ENCODE measurements around the gene PON1.

The PON1 gene

DNA sequence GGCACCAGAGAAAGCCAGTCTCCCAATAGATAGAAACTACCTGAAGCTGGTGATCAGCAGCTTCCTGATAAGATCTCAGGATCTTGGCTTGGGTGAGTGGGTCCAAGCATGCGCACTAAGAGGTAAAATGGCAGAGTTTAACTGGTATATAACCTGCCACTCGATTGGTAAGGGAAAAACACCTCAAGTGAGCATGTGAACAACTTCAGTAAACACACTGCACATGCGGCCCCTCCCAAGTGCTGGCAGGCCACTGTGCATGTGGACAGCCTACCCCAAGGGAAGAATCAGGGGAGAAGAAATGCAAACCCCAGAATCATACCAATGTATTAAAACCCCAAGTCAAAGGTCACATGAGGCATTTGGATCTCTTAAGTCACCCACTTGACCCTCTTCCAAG is 17.7 kb upstream of the PON1 start:
- Histone ChIP-seq H4K20me1 (ENCODE audit: insufficient read depth, low read length) (no peaks in the 10 kb centered on the region), H3K4me2 (ENCODE audit: insufficient read depth, low read length) (no peak overlapping the region), H3K9ac (ENCODE audit: low read depth, low read length) (no peak overlapping the region), H3K27me3 (ENCODE audit: insufficient read depth, low read length, poor library complexity) (no peaks in the 10 kb centered on the region), H3K4me3 (ENCODE audit: low read depth in 1 of 2, low read length in 2 of 2) (no peak overlapping the region), H3K36me3 (ENCODE audit: insufficient read depth, low read length) (no peaks in the 10 kb centered on the region), H3K4me1 (ENCODE audit: insufficient read depth, low read length) (no peaks in the 10 kb centered on the region), H3K9me3 (ENCODE audit: insufficient read depth, low read length, severe bottlenecking) (no peaks in the 10 kb centered on the region), H3K79me2 (ENCODE audit: insufficient read depth, low read length) (no peaks in the 10 kb centered on the region), H3K27ac (ENCODE audit: low read length) (no peak overlapping the region), H2AFZ (ENCODE audit: low read depth, low read length) (no peak overlapping the region)
- ATAC-seq (ENCODE audit: insufficient read depth, low read depth) = no peak
- no peak for TF ChIP-seq EZH2 (IDR thresholded peaks at IDR 0.05; ENCODE audit: borderline replicate concordance, low read depth, low read length, severe bottlenecking)
- TF ChIP-seq, protein P1, sequence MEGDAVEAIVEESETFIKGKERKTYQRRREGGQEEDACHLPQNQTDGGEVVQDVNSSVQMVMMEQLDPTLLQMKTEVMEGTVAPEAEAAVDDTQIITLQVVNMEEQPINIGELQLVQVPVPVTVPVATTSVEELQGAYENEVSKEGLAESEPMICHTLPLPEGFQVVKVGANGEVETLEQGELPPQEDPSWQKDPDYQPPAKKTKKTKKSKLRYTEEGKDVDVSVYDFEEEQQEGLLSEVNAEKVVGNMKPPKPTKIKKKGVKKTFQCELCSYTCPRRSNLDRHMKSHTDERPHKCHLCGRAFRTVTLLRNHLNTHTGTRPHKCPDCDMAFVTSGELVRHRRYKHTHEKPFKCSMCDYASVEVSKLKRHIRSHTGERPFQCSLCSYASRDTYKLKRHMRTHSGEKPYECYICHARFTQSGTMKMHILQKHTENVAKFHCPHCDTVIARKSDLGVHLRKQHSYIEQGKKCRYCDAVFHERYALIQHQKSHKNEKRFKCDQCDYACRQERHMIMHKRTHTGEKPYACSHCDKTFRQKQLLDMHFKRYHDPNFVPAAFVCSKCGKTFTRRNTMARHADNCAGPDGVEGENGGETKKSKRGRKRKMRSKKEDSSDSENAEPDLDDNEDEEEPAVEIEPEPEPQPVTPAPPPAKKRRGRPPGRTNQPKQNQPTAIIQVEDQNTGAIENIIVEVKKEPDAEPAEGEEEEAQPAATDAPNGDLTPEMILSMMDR (IDR thresholded peaks at IDR 0.05; ENCODE audit: borderline replicate concordance, extremely low read depth, low read length, poor library complexity, severe bottlenecking) = no peak
- no peak for DNase-seq

- Histone ChIP-seq H3K27ac (ENCODE audit: low read length) (no peak overlapping the region), H3K36me3 (ENCODE audit: insufficient read depth, low read length) (no peaks in the 10 kb centered on the region), H3K9ac (ENCODE audit: low read depth, low read length) (no peak overlapping the region), H2AFZ (ENCODE audit: low read depth, low read length) (no peak overlapping the region), H3K4me1 (ENCODE audit: insufficient read depth, low read length) (no peaks in the 10 kb centered on the region), H3K27me3 (ENCODE audit: insufficient read depth, low read length, poor library complexity) (no peaks in the 10 kb centered on the region), H3K4me3 (ENCODE audit: low read depth in 1 of 2, low read length in 2 of 2) (no peak overlapping the region), H3K79me2 (ENCODE audit: insufficient read depth, low read length) (no peaks in the 10 kb centered on the region), H3K9me3 (ENCODE audit: insufficient read depth, low read length, severe bottlenecking) (no peaks in the 10 kb centered on the region), H3K4me2 (ENCODE audit: insufficient read depth, low read length) (no peak overlapping the region), H4K20me1 (ENCODE audit: insufficient read depth, low read length) (no peaks in the 10 kb centered on the region)
- no peak for ATAC-seq (ENCODE audit: insufficient read depth, low read depth)
- TF ChIP-seq EZH2 (IDR thresholded peaks at IDR 0.05; ENCODE audit: borderline replicate concordance, low read depth, low read length, severe bottlenecking) = no peak
- TF ChIP-seq, protein P1 (IDR thresholded peaks at IDR 0.05; ENCODE audit: borderline replicate concordance, extremely low read depth, low read length, poor library complexity, severe bottlenecking) = no peak
- DNase-seq = no peak
These were observed 16.2 kb upstream of the PON1 start for GRCh38 chr7:95340491-95340890.

GRCh38 chr7:95338832-95339231 is 14.5 kb upstream of the PON1 start:
- no peak for ATAC-seq (ENCODE audit: insufficient read depth, low read depth)
- H3K27me3 ChIP-seq (ENCODE audit: insufficient read depth, low read length, poor library complexity) = no peaks in the 10 kb centered on the region

More at GRCh38 chr7:95338832-95339231, 14.5 kb upstream of the PON1 start:
- Histone ChIP-seq H3K36me3 (ENCODE audit: insufficient read depth, low read length) (no peaks in the 10 kb centered on the region), H3K27ac (ENCODE audit: low read length) (no peak overlapping the region), H3K79me2 (ENCODE audit: insufficient read depth, low read length) (no peaks in the 10 kb centered on the region), H2AFZ (ENCODE audit: low read depth, low read length) (no peak overlapping the region), H4K20me1 (ENCODE audit: insufficient read depth, low read length) (no peaks in the 10 kb centered on the region), H3K9me3 (ENCODE audit: insufficient read depth, low read length, severe bottlenecking) (no peaks in the 10 kb centered on the region), H3K9ac (ENCODE audit: low read depth, low read length) (no peak overlapping the region), H3K4me3 (ENCODE audit: low read depth in 1 of 2, low read length in 2 of 2) (no peak overlapping the region), H3K4me1 (ENCODE audit: insufficient read depth, low read length) (no peaks in the 10 kb centered on the region), H3K4me2 (ENCODE audit: insufficient read depth, low read length) (no peak overlapping the region)
- no peak for DNase-seq
- TF ChIP-seq EZH2 (IDR thresholded peaks at IDR 0.05; ENCODE audit: borderline replicate concordance, low read depth, low read length, severe bottlenecking) = no peak
- TF ChIP-seq, protein P1 (IDR thresholded peaks at IDR 0.05; ENCODE audit: borderline replicate concordance, extremely low read depth, low read length, poor library complexity, severe bottlenecking) = no peak

All from DND-41 (cell line).